HCT116 (cell line): Measurements from ENCODE around the gene KRTAP10-11.

ENCODE experiments used
- EZH2phosphoT487 ChIP-seq: fragments of 200-600 bp; IDR thresholded peaks from 2 replicates; pipeline ENCODE4 v1.6.1; 2018; ENCODE audit warnings: antibody characterized with exemption, borderline replicate concordance
- POLR2A ChIP-seq: IDR thresholded peaks from 2 replicates; pipeline ENCODE4 v1.7.0; 2011; ENCODE audit warnings: borderline replicate concordance; ENCODE audit not compliant: insufficient read depth, insufficient read length; ENCODE audit errors: extremely low read depth
- POLR2AphosphoS5 ChIP-seq: IDR thresholded peaks from 2 replicates; pipeline ENCODE4 v1.6.1; 2011; ENCODE audit warnings: mild to moderate bottlenecking, low read depth, low read length, moderate library complexity
- SIN3A ChIP-seq: IDR thresholded peaks from 2 replicates; pipeline ENCODE4 v1.6.1; 2012; ENCODE audit warnings: low read depth
- YY1 ChIP-seq: IDR thresholded peaks from 2 replicates; pipeline ENCODE4 v1.6.1; 2011; ENCODE audit warnings: low read length, low read depth, moderate library complexity, mild to moderate bottlenecking; ENCODE audit not compliant: insufficient replicate concordance; ENCODE audit errors: extremely low read depth
- TF ChIP-seq, protein P1 (sequence below), 3 experiments: fragments of 200-600 bp in 1 of 3; sonication (generic) in 1 of 3; IDR thresholded peaks in 2 of 3; conservative IDR thresholded peaks in 1 of 3; 2 replicates each; pipeline ENCODE4 v1.5.1; 2012 to 2017; ENCODE audit warnings: low read depth in 2 of 3, low read length in 2 of 3, antibody characterized with exemption in 1 of 3, borderline replicate concordance in 1 of 3, control low read depth in 1 of 3, mild to moderate bottlenecking in 1 of 3, mixed read lengths in 1 of 3, mixed run types in 1 of 3, moderate library complexity in 1 of 3; ENCODE audit not compliant: insufficient read depth in 1 of 3

DNA sequence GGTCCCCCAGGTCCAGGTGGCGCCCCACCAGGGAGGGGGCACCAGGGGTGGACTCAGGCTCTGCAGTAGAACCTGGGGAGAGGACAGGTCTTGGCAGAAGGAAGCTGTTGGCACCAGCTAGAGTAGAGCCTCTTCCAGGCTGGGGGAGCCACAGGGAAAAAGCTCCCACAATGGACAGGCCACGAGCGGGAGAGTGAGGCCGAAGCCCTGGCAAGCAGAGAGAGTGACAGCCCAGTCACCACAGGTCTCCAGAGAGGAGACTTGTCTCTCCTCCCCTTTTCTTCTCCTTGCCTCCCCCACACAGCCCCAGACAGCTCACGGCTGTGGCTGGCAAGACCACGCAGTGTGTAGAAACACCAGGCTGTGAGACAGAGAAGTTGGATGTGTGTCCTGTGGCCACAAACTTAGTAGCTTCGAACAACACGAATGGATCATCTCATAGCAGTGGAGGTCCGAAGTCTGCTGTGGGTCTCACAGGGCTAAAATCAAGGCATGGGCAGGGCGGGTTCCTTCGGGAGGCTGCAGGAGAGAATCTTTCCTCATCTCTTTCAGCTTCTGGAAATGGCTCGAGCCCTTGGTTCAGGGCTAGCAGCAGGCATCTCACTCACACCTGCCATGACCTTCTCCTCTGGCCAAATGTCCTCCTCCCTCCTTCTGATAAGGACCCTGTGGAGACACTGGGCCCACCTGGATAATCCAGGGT lies 4.9 kb downstream of the KRTAP10-11 start:
- TF ChIP-seq YY1 (no peak), POLR2AphosphoS5 (no peak), POLR2A (no peak), SIN3A (no peak), EZH2phosphoT487 (no peak)
- TF ChIP-seq, protein P1, sequence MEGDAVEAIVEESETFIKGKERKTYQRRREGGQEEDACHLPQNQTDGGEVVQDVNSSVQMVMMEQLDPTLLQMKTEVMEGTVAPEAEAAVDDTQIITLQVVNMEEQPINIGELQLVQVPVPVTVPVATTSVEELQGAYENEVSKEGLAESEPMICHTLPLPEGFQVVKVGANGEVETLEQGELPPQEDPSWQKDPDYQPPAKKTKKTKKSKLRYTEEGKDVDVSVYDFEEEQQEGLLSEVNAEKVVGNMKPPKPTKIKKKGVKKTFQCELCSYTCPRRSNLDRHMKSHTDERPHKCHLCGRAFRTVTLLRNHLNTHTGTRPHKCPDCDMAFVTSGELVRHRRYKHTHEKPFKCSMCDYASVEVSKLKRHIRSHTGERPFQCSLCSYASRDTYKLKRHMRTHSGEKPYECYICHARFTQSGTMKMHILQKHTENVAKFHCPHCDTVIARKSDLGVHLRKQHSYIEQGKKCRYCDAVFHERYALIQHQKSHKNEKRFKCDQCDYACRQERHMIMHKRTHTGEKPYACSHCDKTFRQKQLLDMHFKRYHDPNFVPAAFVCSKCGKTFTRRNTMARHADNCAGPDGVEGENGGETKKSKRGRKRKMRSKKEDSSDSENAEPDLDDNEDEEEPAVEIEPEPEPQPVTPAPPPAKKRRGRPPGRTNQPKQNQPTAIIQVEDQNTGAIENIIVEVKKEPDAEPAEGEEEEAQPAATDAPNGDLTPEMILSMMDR (IDR thresholded peaks at IDR 0.05 in 2 of 3, conservative IDR thresholded peaks at IDR 0.05 in 1 of 3; ENCODE audit: borderline replicate concordance in 1 of 3, insufficient read depth in 1 of 3, low read depth in 2 of 3, low read length in 2 of 3) = no peak
